Measurements from ENCODE around the gene TTK. TPM values are rescaled to one million over a fixed set of nuclear protein-coding genes. Genes with fewer than 3 reads are reported as not detected.

TTK gene
- total RNA-seq, 4 donors from 2014 or later = 0.19 to 2.9 TPM; not detected in 2

- TF ChIP-seq, protein P1, sequence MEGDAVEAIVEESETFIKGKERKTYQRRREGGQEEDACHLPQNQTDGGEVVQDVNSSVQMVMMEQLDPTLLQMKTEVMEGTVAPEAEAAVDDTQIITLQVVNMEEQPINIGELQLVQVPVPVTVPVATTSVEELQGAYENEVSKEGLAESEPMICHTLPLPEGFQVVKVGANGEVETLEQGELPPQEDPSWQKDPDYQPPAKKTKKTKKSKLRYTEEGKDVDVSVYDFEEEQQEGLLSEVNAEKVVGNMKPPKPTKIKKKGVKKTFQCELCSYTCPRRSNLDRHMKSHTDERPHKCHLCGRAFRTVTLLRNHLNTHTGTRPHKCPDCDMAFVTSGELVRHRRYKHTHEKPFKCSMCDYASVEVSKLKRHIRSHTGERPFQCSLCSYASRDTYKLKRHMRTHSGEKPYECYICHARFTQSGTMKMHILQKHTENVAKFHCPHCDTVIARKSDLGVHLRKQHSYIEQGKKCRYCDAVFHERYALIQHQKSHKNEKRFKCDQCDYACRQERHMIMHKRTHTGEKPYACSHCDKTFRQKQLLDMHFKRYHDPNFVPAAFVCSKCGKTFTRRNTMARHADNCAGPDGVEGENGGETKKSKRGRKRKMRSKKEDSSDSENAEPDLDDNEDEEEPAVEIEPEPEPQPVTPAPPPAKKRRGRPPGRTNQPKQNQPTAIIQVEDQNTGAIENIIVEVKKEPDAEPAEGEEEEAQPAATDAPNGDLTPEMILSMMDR (IDR thresholded peaks at IDR 0.05) = no peak
- no peak for DNase-seq (ENCODE audit: low spot score)
- ATAC-seq (ENCODE audit: low FRiP score) = no peak
Observed at GRCh38 chr6:80001337-80001736, 3.1 kb upstream of the TTK start.

DNA sequence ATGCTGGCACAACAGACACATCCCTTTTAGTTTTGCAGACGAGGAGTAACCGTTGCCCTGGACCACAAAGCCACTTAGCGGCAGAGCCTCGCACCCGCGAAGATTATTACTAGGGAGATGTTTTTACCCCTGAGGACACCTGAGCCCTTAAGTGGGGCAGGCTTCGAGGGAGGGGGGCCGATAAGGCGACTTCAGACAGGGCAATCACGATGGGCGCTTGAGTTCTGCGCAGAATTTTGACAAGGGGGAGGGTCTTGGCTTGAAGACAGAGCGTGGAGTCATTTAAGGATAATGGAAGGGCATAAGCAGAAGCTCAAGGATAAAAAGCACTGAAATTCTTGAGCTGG is 650 bp upstream of the TTK start:
- TF ChIP-seq, protein P1 (IDR thresholded peaks at IDR 0.05) = no peak
- no peak for DNase-seq (ENCODE audit: low spot score)
- no peak for ATAC-seq (ENCODE audit: low FRiP score)

- ATAC-seq (ENCODE audit: low FRiP score) (no peak), DNase-seq (ENCODE audit: low spot score) (no peak)
- TF ChIP-seq, protein P1 (IDR thresholded peaks at IDR 0.05) = no peak
Observed at GRCh38 chr6:80005406-80005805, 957 bp downstream of the TTK start.

- TF ChIP-seq, protein P1 (IDR thresholded peaks at IDR 0.05) = no peak
- no peak for ATAC-seq (ENCODE audit: low FRiP score)
- no peak for DNase-seq (ENCODE audit: low spot score)
Observed at GRCh38 chr6:80006541-80006940, 2.1 kb downstream of the TTK start.

GRCh38 chr6:80009531-80009930 is 5.1 kb downstream of the TTK start:
- ATAC-seq (ENCODE audit: low FRiP score) = no peak
- TF ChIP-seq, protein P1 (IDR thresholded peaks at IDR 0.05) = no peak
- DNase-seq (ENCODE audit: low spot score) = no peak

GRCh38 chr6:80010288-80010687 is 5.8 kb downstream of the TTK start:
- no peak for ATAC-seq (ENCODE audit: low FRiP score)
- TF ChIP-seq, protein P1 (IDR thresholded peaks at IDR 0.05) = no peak
- no peak for DNase-seq (ENCODE audit: low spot score)

GRCh38 chr6:80015839-80016435 is 11.5 kb downstream of the TTK start:
- TF ChIP-seq, protein P1 (IDR thresholded peaks at IDR 0.05) = no peak
- ATAC-seq (ENCODE audit: low FRiP score) (no peak), DNase-seq (ENCODE audit: low spot score) (no peak)
